Calu3 (cell line): ENCODE results near the gene PARP3. TPM values are rescaled to one million over a fixed set of nuclear protein-coding genes. Genes with fewer than 3 reads are reported as not detected.

Experiments used
- BruUV-seq: library from RNA; stranded (reverse); fragments of 400-500 nt; replicated peaks from 2 replicates; lab custom pipeline; 2021; lab: Mats Ljungman, UMichigan
- CTCF ChIA-PET: fragments of 300-600 bp; sonication (Branson Sonifier 250); formaldehyde crosslinking; loops from one replicate; lab custom pipeline; 2022; ENCODE audit warnings: antibody characterized with exemption; lab: Charles Lee
- DNase-seq: peaks from one replicate; pipeline ENCODE4 v3.0.0; 2022
- H3K27ac Mint-ChIP-seq: one replicate; pipeline ENCODE4 v1.8.0; 2022; ENCODE audit warnings: mixed read lengths; ENCODE audit not compliant: unreplicated experiment
- H3K27me3 Mint-ChIP-seq: one replicate; pipeline ENCODE4 v1.8.0; 2022; ENCODE audit warnings: mixed read lengths; ENCODE audit not compliant: unreplicated experiment
- H3K36me3 Mint-ChIP-seq: one replicate; pipeline ENCODE4 v1.8.0; 2022; ENCODE audit warnings: mild to moderate bottlenecking, moderate library complexity, mixed read lengths; ENCODE audit not compliant: insufficient read depth, unreplicated experiment
- H3K4me1 Mint-ChIP-seq: one replicate; pipeline ENCODE4 v1.8.0; 2022; ENCODE audit warnings: mild to moderate bottlenecking, low read depth, mixed read lengths; ENCODE audit not compliant: unreplicated experiment
- H3K4me3 Mint-ChIP-seq: one replicate; pipeline ENCODE4 v1.8.0; 2022; ENCODE audit warnings: mild to moderate bottlenecking, low read depth, moderate library complexity, mixed read lengths; ENCODE audit not compliant: unreplicated experiment
- H3K9me3 Mint-ChIP-seq: one replicate; pipeline ENCODE4 v1.8.0; 2022; ENCODE audit warnings: low read depth, mixed read lengths; ENCODE audit not compliant: unreplicated experiment
- CTCF ChIP-seq: fragments of 200-600 bp; IDR thresholded peaks from one replicate; pipeline ENCODE4 v1.8.0; 2022; ENCODE audit warnings: antibody characterized with exemption; ENCODE audit not compliant: unreplicated experiment
- intact Hi-C: fragments of 100-400 bp; cut with micrococcal nuclease; formaldehyde crosslinking; loops from one replicate; pipeline ENCODE4 v1.10.0; 2022; ENCODE audit not compliant: unreplicated experiment
- total RNA-seq: library from RNA; stranded (reverse); gene quantifications from 2 replicates; pipeline ENCODE4 v1.2.3, GENCODE V29; 2022

The PARP3 gene
- total RNA-seq, 1 experiment from 2014 or later, result 15.0 TPM

GRCh38 chr3:51971350-51971749 is 29.2 kb downstream of the PARP3 start:
- peaks cover 31% of the 10 kb centered on the region for H3K36me3 Mint-ChIP-seq
- H3K4me3 Mint-ChIP-seq, result no peak overlapping the region
- H3K4me1 Mint-ChIP-seq, result peaks cover 28% of the 10 kb centered on the region
- no peak for TF ChIP-seq CTCF
- intact Hi-C loops, result no loop called here
- no TSS peak for BruUV-seq
- no peaks in the 10 kb centered on the region for H3K27me3 Mint-ChIP-seq
- CTCF ChIA-PET, result no interaction called here
- no peaks in the 10 kb centered on the region for H3K9me3 Mint-ChIP-seq
- no peak overlapping the region for H3K27ac Mint-ChIP-seq
- DNase-seq, result no peak

- Mint-ChIP-seq H3K27me3 (no peaks in the 10 kb centered on the region), H3K4me3 (peak overlapping the region; percentile 99), H3K27ac (peak overlapping the region; percentile 91), H3K36me3 (peaks cover 14% of the 10 kb centered on the region), H3K9me3 (no peaks in the 10 kb centered on the region), H3K4me1 (peaks cover 21% of the 10 kb centered on the region)
- BruUV-seq, result no TSS peak
- DNase-seq, result no peak
- intact Hi-C loops, result loop anchor here (1.0 kb wide), 1 partner anchor 33 kb away; the partner anchor contains the start of gene RRP9
- TF ChIP-seq CTCF, result peak; percentile 20
- CTCF ChIA-PET, result interaction anchor here (0.6 to 2.5 kb wide), 5 partner anchors 9 to 255 kb away, joined by 3 to 30 read pairs (median 4); partner anchors contain the start of genes ACY1, PARP3 and RRP9
These were observed 32.3 kb downstream of the PARP3 start for GRCh38 chr3:51974277-51974962.

- Mint-ChIP-seq H3K36me3 (peaks cover 14% of the 10 kb centered on the region), H3K4me1 (peaks cover 20% of the 10 kb centered on the region), H3K27me3 (no peaks in the 10 kb centered on the region), H3K4me3 (peak within 1 kb of the TSS; percentile 99), H3K9me3 (no peaks in the 10 kb centered on the region), H3K27ac (peak within 1 kb of the TSS; percentile 91)
- CTCF ChIA-PET, result interaction anchor here (2.3 to 2.5 kb wide), 2 partner anchors 8 to 33 kb away, joined by 21 to 30 read pairs; partner anchors contain the start of genes ACY1, PARP3 and RRP9
- intact Hi-C loops, result loop anchor here (1.0 kb wide), 1 partner anchor 34 kb away; the partner anchor contains the start of gene RRP9
- peak; percentile 69 for DNase-seq
- no peak for TF ChIP-seq CTCF
- BruUV-seq, result no TSS peak
These were observed 33.0 kb downstream of the PARP3 start, which contains the start of gene ABHD14A for GRCh38 chr3:51974963-51975851. Gene ABHD14A (plus strand): TSS chr3:51975064. CDS start chr3:51975136, 72 bp downstream.

GRCh38 chr3:51975852-51976549 is 33.8 kb downstream of the PARP3 start:
- DNase-seq, result no peak
- H3K4me3 Mint-ChIP-seq, result peak overlapping the region; percentile 99
- BruUV-seq, result no TSS peak
- no peaks in the 10 kb centered on the region for H3K9me3 Mint-ChIP-seq
- H3K36me3 Mint-ChIP-seq, result peaks cover 19% of the 10 kb centered on the region
- no peak overlapping the region for H3K27ac Mint-ChIP-seq
- TF ChIP-seq CTCF, result no peak
- CTCF ChIA-PET, result no interaction called here
- intact Hi-C loops, result no loop called here
- H3K27me3 Mint-ChIP-seq, result no peaks in the 10 kb centered on the region
- H3K4me1 Mint-ChIP-seq, result peaks cover 20% of the 10 kb centered on the region
